ENCODE data around the gene ZNF765.
"Not testable (repeated sequence)": the region's sequence is repeated elsewhere in the genome, so short reads cannot be mapped to it uniquely, and the experiment has no call there.

Gene ZNF765

GRCh38 chr19:53462861-53463260 lies 67.9 kb downstream of the ZNF765 start:
- DNase-seq (ENCODE audit: low read depth) = no peak
- H3K4me3 ChIP-seq (ENCODE audit: low read length) = no peak overlapping the region
- TF ChIP-seq CTCF (conservative IDR thresholded peaks at IDR 0.05; ENCODE audit: low read length) = no peak

GRCh38 chr19:53463263-53463662 lies 68.3 kb downstream of the ZNF765 start:
- no peak overlapping the region for H3K4me3 ChIP-seq (ENCODE audit: low read length)
- DNase-seq (ENCODE audit: low read depth) = peak; percentile 5
- no peak for TF ChIP-seq CTCF (conservative IDR thresholded peaks at IDR 0.05; ENCODE audit: low read length)

GRCh38 chr19:53466726-53467484 lies 72.0 kb downstream of the ZNF765 start:
- 0 out of 2 replicates have a peak, but pooled peaks have one; percentile 2 for TF ChIP-seq CTCF (conservative IDR thresholded peaks at IDR 0.05; ENCODE audit: low read length)
- DNase-seq (ENCODE audit: low read depth) = no peak
- peak overlapping the region; percentile 84 for H3K4me3 ChIP-seq (ENCODE audit: low read length)

- DNase-seq (ENCODE audit: low read depth) = peak; percentile 80
- peak within 1 kb of the TSS; percentile 84 for H3K4me3 ChIP-seq (ENCODE audit: low read length)
- TF ChIP-seq CTCF (conservative IDR thresholded peaks at IDR 0.05; ENCODE audit: low read length) = no peak
Measured at GRCh38 chr19:53467485-53468262, 72.7 kb downstream of the ZNF765 start, which contains the start of gene ZNF813. ZNF813 (plus strand) TSS chr19:53467733; CDS start chr19:53483823, 16,090 bp downstream.

- H3K4me3 ChIP-seq (ENCODE audit: low read length) = not testable (repeated sequence)
Measured at GRCh38 chr19:53468628-53469027, 73.7 kb downstream of the ZNF765 start.

DNA sequence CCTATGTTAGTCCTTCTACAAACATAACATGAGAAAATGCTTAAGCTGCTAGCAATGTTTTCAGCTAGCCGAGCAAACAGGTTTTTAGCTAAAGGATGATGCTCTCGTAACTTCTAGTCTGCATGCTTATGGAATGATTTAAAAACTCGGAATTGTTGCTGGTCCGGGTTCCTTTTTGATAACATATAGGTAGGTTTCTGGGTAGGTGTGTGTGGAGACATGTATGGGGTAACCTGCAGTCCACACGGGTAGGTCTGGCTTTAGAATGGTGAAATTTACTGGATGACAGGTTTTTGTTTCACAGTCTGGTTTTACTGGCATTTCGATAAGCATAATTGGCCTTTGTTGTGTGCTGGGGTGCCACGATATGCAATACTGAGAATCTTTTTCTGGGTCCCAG lies 77.0 kb downstream of the ZNF765 start:
- no peak for DNase-seq (ENCODE audit: low read depth)
- no peak for TF ChIP-seq CTCF (conservative IDR thresholded peaks at IDR 0.05; ENCODE audit: low read length)
- H3K4me3 ChIP-seq (ENCODE audit: low read length) = no peak overlapping the region

More at GRCh38 chr19:53468628-53469027, 73.7 kb downstream of the ZNF765 start:
- not testable (repeated sequence) for DNase-seq (ENCODE audit: low read depth)

DNA sequence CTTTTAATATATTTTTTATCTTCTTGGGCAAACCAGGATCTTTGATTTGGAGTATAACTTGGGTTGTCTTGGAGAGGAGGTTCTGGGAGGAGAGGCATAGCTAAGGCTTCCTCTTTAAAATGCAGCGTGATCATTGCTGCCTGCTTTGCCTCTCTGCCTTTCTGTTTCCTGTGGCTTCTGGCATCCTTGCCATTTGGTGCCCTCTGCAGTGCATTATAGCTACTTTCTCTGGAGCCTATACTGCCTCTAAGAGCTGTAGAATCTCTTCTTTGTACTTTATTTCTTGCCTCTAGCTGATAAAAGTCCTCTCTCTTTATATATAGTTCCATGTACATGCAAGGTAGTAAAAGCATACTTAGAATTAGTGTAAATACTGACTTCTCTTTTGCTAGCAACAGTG lies 79.9 kb downstream of the ZNF765 start:
- not testable (repeated sequence) for DNase-seq (ENCODE audit: low read depth); H3K4me3 ChIP-seq (ENCODE audit: low read length)

- DNase-seq (ENCODE audit: low read depth); H3K4me3 ChIP-seq (ENCODE audit: low read length): not testable (repeated sequence)
Measured at GRCh38 chr19:53475470-53475869, 80.5 kb downstream of the ZNF765 start.

All from AG10803 (cell line).